ENCODE measurements around the gene ARHGAP12.
"Not testable (repeated sequence)": the region's sequence is repeated elsewhere in the genome, so short reads cannot be mapped to it uniquely, and the experiment has no call there.

The ARHGAP12 gene

GRCh38 chr10:31928549-31929260 lies at the start of gene ARHGAP12:
TSS of gene ARHGAP12 (minus strand) at chr10:31928831. CDS start at chr10:31908855, 19,976 bp downstream.
- DNase-seq: peak; percentile 81

- DNase-seq: no peak
Observed at GRCh38 chr10:31978156-31978483, 49.5 kb upstream of the ARHGAP12 start.

GRCh38 chr10:31977440-31978155 lies 49.0 kb upstream of the ARHGAP12 start:
- no peak for DNase-seq

GRCh38 chr10:31975157-31975765 lies 46.6 kb upstream of the ARHGAP12 start:
- DNase-seq: no peak

GRCh38 chr10:31974434-31975124 lies 45.9 kb upstream of the ARHGAP12 start:
- DNase-seq: no peak

GRCh38 chr10:31972519-31973041 lies 43.9 kb upstream of the ARHGAP12 start:
- DNase-seq: no peak

- DNase-seq: not testable (repeated sequence)
Observed at GRCh38 chr10:31969847-31970246, 41.2 kb upstream of the ARHGAP12 start.

- DNase-seq: no peak
Observed at GRCh38 chr10:31963589-31963980, 35.0 kb upstream of the ARHGAP12 start.

- DNase-seq: no peak
Observed at GRCh38 chr10:31962826-31963588, 34.4 kb upstream of the ARHGAP12 start.

- DNase-seq: peak; percentile 21
Observed at GRCh38 chr10:31961277-31962074, 32.8 kb upstream of the ARHGAP12 start.

- no peak for DNase-seq
Observed at GRCh38 chr10:31959461-31960173, 31.0 kb upstream of the ARHGAP12 start.

GRCh38 chr10:31958856-31959255 lies 30.2 kb upstream of the ARHGAP12 start:
- no peak for DNase-seq

GRCh38 chr10:31956200-31956946 lies 27.7 kb upstream of the ARHGAP12 start:
- no peak for DNase-seq

- DNase-seq: no peak
Observed at GRCh38 chr10:31954410-31955191, 26.0 kb upstream of the ARHGAP12 start.

- no peak for DNase-seq
Observed at GRCh38 chr10:31953480-31953879, 24.8 kb upstream of the ARHGAP12 start.

- no peak for DNase-seq
Observed at GRCh38 chr10:31953080-31953479, 24.4 kb upstream of the ARHGAP12 start.

- DNase-seq: no peak
Observed at GRCh38 chr10:31952066-31952465, 23.4 kb upstream of the ARHGAP12 start.

GRCh38 chr10:31949266-31949665 lies 20.6 kb upstream of the ARHGAP12 start:
- peak; percentile 29 for DNase-seq

GRCh38 chr10:31948021-31948420 lies 19.4 kb upstream of the ARHGAP12 start:
- DNase-seq: no peak
